ENCODE data around the gene EVPL.

EVPL gene

GRCh38 chr17:76007850-76008165, 19.3 kb downstream of the EVPL start:
- ChIA-PET CTCF (interaction anchor here (0.8 to 17.8 kb wide), 9 partner anchors 4 to 379 kb away, joined by 3 to 266 read pairs (median 4); partner anchors contain the start of genes CDK3, MRPL38 and TRIM65), POLR2A (no interaction called here)
- no peak for DNase-seq (ENCODE audit: extremely low spot score)
- TF ChIP-seq, protein P1, sequence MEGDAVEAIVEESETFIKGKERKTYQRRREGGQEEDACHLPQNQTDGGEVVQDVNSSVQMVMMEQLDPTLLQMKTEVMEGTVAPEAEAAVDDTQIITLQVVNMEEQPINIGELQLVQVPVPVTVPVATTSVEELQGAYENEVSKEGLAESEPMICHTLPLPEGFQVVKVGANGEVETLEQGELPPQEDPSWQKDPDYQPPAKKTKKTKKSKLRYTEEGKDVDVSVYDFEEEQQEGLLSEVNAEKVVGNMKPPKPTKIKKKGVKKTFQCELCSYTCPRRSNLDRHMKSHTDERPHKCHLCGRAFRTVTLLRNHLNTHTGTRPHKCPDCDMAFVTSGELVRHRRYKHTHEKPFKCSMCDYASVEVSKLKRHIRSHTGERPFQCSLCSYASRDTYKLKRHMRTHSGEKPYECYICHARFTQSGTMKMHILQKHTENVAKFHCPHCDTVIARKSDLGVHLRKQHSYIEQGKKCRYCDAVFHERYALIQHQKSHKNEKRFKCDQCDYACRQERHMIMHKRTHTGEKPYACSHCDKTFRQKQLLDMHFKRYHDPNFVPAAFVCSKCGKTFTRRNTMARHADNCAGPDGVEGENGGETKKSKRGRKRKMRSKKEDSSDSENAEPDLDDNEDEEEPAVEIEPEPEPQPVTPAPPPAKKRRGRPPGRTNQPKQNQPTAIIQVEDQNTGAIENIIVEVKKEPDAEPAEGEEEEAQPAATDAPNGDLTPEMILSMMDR (IDR thresholded peaks at IDR 0.05; ENCODE audit: control extremely low read depth, extremely low read depth, low read depth, missing control alignments): no peak

DNA sequence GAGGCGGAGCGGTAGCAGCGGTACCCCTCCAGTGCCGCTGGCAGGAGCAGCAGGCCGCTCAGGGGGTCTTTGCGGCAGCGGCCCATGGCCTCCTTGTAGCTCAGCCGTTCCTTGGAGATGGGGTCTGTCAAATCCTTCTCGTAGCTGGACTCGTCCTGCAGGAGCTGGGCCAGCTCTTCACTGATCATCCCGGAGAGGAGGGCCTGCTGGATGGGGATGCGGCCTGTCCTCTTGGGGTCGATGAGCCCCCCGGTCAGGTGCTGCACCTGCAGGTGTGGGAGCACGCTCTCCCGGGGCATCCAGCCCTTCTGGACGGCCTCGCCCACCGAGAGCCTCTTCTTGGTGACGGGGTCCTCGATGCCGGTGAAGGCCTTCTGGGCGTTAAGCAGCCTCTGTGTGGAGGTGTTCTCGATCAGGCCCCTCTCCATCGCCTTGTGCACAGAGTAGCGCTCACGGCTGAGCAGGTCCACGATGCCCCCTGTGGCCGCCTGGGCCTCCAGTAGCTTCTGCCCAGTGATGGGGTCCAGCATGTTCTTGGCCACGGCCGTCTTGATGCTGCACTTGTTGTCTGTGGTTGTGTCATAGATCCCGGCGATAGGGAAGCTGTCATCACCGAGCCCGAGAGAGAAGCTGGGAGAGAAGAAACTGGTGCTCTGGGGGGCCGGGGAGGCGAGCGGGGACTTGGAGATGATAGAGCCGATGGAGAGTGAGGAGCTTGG, 19.8 kb downstream of the EVPL start:
- ChIA-PET CTCF (interaction anchor here (0.8 to 17.8 kb wide), 10 partner anchors 4 to 280 kb away, joined by 3 to 266 read pairs (median 4); partner anchors contain the start of genes CDK3, MRPL38 and TRIM65), POLR2A (no interaction called here)

GRCh38 chr17:76005263-76006149, 21.6 kb downstream of the EVPL start:
- POLR2A ChIA-PET: no interaction called here
- DNase-seq (ENCODE audit: extremely low spot score): peak; percentile 87
- TF ChIP-seq, protein P1 (IDR thresholded peaks at IDR 0.05; ENCODE audit: control extremely low read depth, extremely low read depth, low read depth, missing control alignments): peak; percentile 68
- CTCF ChIA-PET: interaction anchor here (0.6 to 17.8 kb wide), 32 partner anchors 2 to 298 kb away, joined by 3 to 266 read pairs (median 4); partner anchors contain the start of genes CDK3, FBF1, MRPL38 and SRP68

More for the DNA sequence above, 19.8 kb downstream of the EVPL start:
- no peak for DNase-seq (ENCODE audit: extremely low spot score)
- TF ChIP-seq, protein P1 (IDR thresholded peaks at IDR 0.05; ENCODE audit: control extremely low read depth, extremely low read depth, low read depth, missing control alignments): no peak

DNA sequence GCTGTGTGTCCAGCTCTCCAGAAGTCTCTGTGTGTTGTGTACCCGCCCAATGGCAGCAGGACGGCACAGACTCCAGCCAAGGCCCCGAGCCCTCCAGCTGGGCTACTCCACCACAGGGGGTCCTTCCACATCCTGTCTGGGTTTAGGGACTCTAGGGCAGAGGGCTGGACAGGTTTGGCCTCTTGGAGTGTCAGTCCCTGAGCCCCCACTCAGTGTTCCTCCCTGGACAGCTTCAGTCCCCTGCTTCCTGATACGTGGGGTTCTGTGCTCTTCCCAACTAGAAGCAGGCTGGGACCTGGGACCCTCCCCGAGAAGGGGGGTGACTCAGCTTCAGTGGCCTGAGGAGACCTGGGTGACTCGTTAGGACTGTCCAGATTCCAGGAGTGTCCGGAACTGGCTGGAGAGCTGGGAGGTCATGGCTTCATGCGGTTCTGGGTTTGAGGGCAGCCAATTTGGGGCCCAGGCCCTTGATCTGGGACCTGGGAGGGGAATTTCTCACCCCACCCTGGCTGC, 22.3 kb downstream of the EVPL start:
- POLR2A ChIA-PET: no interaction called here
- CTCF ChIA-PET: interaction anchor here (0.9 to 17.8 kb wide), 30 partner anchors 1 to 299 kb away, joined by 3 to 266 read pairs (median 4); partner anchors contain the start of genes ACOX1, CDK3, MRPL38 and TEN1
- DNase-seq (ENCODE audit: extremely low spot score): no peak
- TF ChIP-seq, protein P1 (IDR thresholded peaks at IDR 0.05; ENCODE audit: control extremely low read depth, extremely low read depth, low read depth, missing control alignments): no peak

GRCh38 chr17:76003915-76004314, 23.2 kb downstream of the EVPL start:
- TF ChIP-seq, protein P1 (IDR thresholded peaks at IDR 0.05; ENCODE audit: control extremely low read depth, extremely low read depth, low read depth, missing control alignments): no peak
- ChIA-PET CTCF (interaction anchor here (0.8 to 17.8 kb wide), 16 partner anchors 9 to 297 kb away, joined by 3 to 266 read pairs (median 4); partner anchors contain the start of genes ACOX1, MRPL38 and TEN1), POLR2A (interaction anchor here (0.6 to 0.7 kb wide), 2 partner anchors 25 to 567 kb away, joined by 3 to 4 read pairs; partner anchors contain the start of genes ACOX1 and TEN1)
- no peak for DNase-seq (ENCODE audit: extremely low spot score)

DNA sequence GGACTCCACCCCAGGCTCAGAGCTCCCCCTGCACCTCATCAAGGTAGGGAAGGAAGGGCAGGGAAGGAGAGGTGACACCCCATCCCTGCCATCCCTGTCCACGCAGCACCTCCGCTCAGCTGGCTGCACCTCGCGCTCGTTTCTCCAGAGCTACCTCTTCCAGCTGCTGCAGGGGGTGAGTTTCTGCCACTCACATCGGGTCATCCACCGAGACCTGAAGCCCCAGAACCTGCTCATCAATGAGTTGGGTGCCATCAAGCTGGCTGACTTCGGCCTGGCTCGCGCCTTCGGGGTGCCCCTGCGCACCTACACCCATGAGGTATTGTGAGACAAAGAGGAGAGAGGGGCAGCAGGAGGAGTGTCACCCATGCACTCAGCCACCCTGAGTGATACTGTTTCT, 25.0 kb downstream of the EVPL start:
- TF ChIP-seq, protein P1 (IDR thresholded peaks at IDR 0.05; ENCODE audit: control extremely low read depth, extremely low read depth, low read depth, missing control alignments): no peak
- ChIA-PET POLR2A (interaction anchor here (0.6 kb wide), 2 partner anchors 30 to 147 kb away, joined by 3 to 9 read pairs; partner anchors contain the start of gene WBP2), CTCF (interaction anchor here (1.1 to 17.8 kb wide), 13 partner anchors 11 to 297 kb away, joined by 3 to 266 read pairs (median 4); partner anchors contain the start of genes MRPL38 and WBP2)
- DNase-seq (ENCODE audit: extremely low spot score): no peak
